GM19463 (cell line): Measurements from ENCODE around the gene KCNJ2.

ENCODE experiments used
- ATAC-seq: cut with Tn5 transposase; IDR thresholded peaks from one replicate; pipeline ENCODE4 v1.9.1; 2021; ENCODE audit warnings: mild to moderate bottlenecking, moderate library complexity; ENCODE audit not compliant: unreplicated experiment

KCNJ2 gene

GRCh38 chr17:70168977-70169708 lies at the start of gene KCNJ2:
KCNJ2 (plus strand) TSS chr17:70169532; CDS start chr17:70175040, 5,508 bp downstream.
- peak; percentile 93 for ATAC-seq

- no peak for ATAC-seq
These were observed 49.8 kb upstream of the KCNJ2 start for GRCh38 chr17:70119545-70119944.

- no peak for ATAC-seq
These were observed 49.3 kb upstream of the KCNJ2 start for GRCh38 chr17:70119983-70120382.

- ATAC-seq: no peak
These were observed 48.9 kb upstream of the KCNJ2 start for GRCh38 chr17:70120425-70120824.

GRCh38 chr17:70121126-70121525 lies 48.2 kb upstream of the KCNJ2 start:
- no peak for ATAC-seq

GRCh38 chr17:70123193-70123592 lies 46.1 kb upstream of the KCNJ2 start:
- no peak for ATAC-seq

GRCh38 chr17:70124723-70125122 lies 44.6 kb upstream of the KCNJ2 start:
- no peak for ATAC-seq

GRCh38 chr17:70127221-70127873 lies 42.0 kb upstream of the KCNJ2 start:
- ATAC-seq: no peak

- no peak for ATAC-seq
These were observed 40.5 kb upstream of the KCNJ2 start for GRCh38 chr17:70128727-70129238.

GRCh38 chr17:70130289-70130688 lies 39.0 kb upstream of the KCNJ2 start:
- ATAC-seq: no peak

- ATAC-seq: no peak
These were observed 36.8 kb upstream of the KCNJ2 start for GRCh38 chr17:70132505-70132904.

- no peak for ATAC-seq
These were observed 35.3 kb upstream of the KCNJ2 start for GRCh38 chr17:70134042-70134441.

- no peak for ATAC-seq
These were observed 34.6 kb upstream of the KCNJ2 start for GRCh38 chr17:70134777-70135176.

GRCh38 chr17:70136131-70136530 lies 33.2 kb upstream of the KCNJ2 start:
- ATAC-seq: no peak

GRCh38 chr17:70137451-70138230 lies 31.7 kb upstream of the KCNJ2 start:
- peak; percentile 96 for ATAC-seq

- no peak for ATAC-seq
These were observed 31.0 kb upstream of the KCNJ2 start for GRCh38 chr17:70138291-70138865.

- no peak for ATAC-seq
These were observed 29.8 kb upstream of the KCNJ2 start for GRCh38 chr17:70139449-70139993.

GRCh38 chr17:70144260-70144846 lies 25.0 kb upstream of the KCNJ2 start:
- ATAC-seq: no peak

GRCh38 chr17:70153210-70153609 lies 16.1 kb upstream of the KCNJ2 start:
- no peak for ATAC-seq

GRCh38 chr17:70157151-70157550 lies 12.2 kb upstream of the KCNJ2 start:
- ATAC-seq: no peak
